NCI-H82 treated with DMSO at 0.1 percent for 48 hours (cell line): ENCODE data around the gene SLC9A9.
A peak's percentile ranks its signal among the peaks of the same experiment; 100 is the strongest.

Source experiments
- DNase-seq: peaks from one replicate; lab custom pipeline; 2025; ENCODE audit not compliant: unreplicated experiment; lab: John Stamatoyannopoulos, UW

SLC9A9 gene

GRCh38 chr3:143428294-143428693, 420.0 kb downstream of the SLC9A9 start:
- no peak for DNase-seq

GRCh38 chr3:143427631-143428030, 420.6 kb downstream of the SLC9A9 start:
- DNase-seq: no peak

- DNase-seq: no peak
Observed at GRCh38 chr3:143424874-143425273, 423.4 kb downstream of the SLC9A9 start.

GRCh38 chr3:143421556-143421955, 426.7 kb downstream of the SLC9A9 start:
- DNase-seq: no peak

- DNase-seq: no peak
Observed at GRCh38 chr3:143419611-143420010, 428.7 kb downstream of the SLC9A9 start.

- DNase-seq: no peak
Observed at GRCh38 chr3:143418391-143418790, 429.9 kb downstream of the SLC9A9 start.

- no peak for DNase-seq
Observed at GRCh38 chr3:143416229-143416628, 432.0 kb downstream of the SLC9A9 start.

- DNase-seq: peak; percentile 60
Observed at GRCh38 chr3:143414571-143415253, 433.6 kb downstream of the SLC9A9 start.

GRCh38 chr3:143413372-143413771, 434.9 kb downstream of the SLC9A9 start:
- DNase-seq: no peak

GRCh38 chr3:143412084-143412483, 436.2 kb downstream of the SLC9A9 start:
- no peak for DNase-seq

- no peak for DNase-seq
Observed at GRCh38 chr3:143410259-143410658, 438.0 kb downstream of the SLC9A9 start.

- DNase-seq: no peak
Observed at GRCh38 chr3:143408771-143409170, 439.5 kb downstream of the SLC9A9 start.

- DNase-seq: no peak
Observed at GRCh38 chr3:143402602-143403001, 445.7 kb downstream of the SLC9A9 start.

- DNase-seq: no peak
Observed at GRCh38 chr3:143396790-143397189, 451.5 kb downstream of the SLC9A9 start.

- DNase-seq: no peak
Observed at GRCh38 chr3:143389388-143389787, 458.9 kb downstream of the SLC9A9 start.

- no peak for DNase-seq
Observed at GRCh38 chr3:143387425-143387824, 460.8 kb downstream of the SLC9A9 start.

- no peak for DNase-seq
Observed at GRCh38 chr3:143384076-143384475, 464.2 kb downstream of the SLC9A9 start.

GRCh38 chr3:143383421-143383820, 464.8 kb downstream of the SLC9A9 start:
- DNase-seq: no peak

- no peak for DNase-seq
Observed at GRCh38 chr3:143382816-143383215, 465.5 kb downstream of the SLC9A9 start.

- DNase-seq: no peak
Observed at GRCh38 chr3:143380449-143380848, 467.8 kb downstream of the SLC9A9 start.

- DNase-seq: no peak
Observed at GRCh38 chr3:143375698-143376097, 472.6 kb downstream of the SLC9A9 start.

GRCh38 chr3:143367171-143367570, 481.1 kb downstream of the SLC9A9 start:
- DNase-seq: no peak

- no peak for DNase-seq
Observed at GRCh38 chr3:143366672-143367071, 481.6 kb downstream of the SLC9A9 start.
